Thyroid gland (tissue), 4 donors: ENCODE results near the gene SRRM5. TPM values are rescaled to one million over a fixed set of nuclear protein-coding genes. Genes with fewer than 3 reads are reported as not detected.

Source experiments
- DNase-seq, 2 donors: peaks; one replicate each; pipeline ENCODE4 v3.0.0-alpha.2; 2019
- H3K27ac ChIP-seq, 3 donors: fragments of 200-600 bp; sonication (generic); 1 replicate in 2 of 3; 2 replicates in 1 of 3; pipeline ENCODE4 v1.5.1; 2016 to 2019; ENCODE audit warnings: mild to moderate bottlenecking in 1 of 3, moderate library complexity in 1 of 3
- H3K27me3 ChIP-seq: fragments of 200-600 bp; sonication (generic); one replicate; pipeline ENCODE4 v1.5.1; 2019
- H3K36me3 ChIP-seq, 2 donors: fragments of 200-600 bp; sonication (generic); one replicate each; pipeline ENCODE4 v1.5.1; 2016 to 2019
- H3K4me1 ChIP-seq, 2 donors: fragments of 200-600 bp; sonication (generic); one replicate each; pipeline ENCODE4 v1.5.1; 2017 to 2019
- H3K4me3 ChIP-seq, 3 donors: fragments of 200-600 bp; sonication (generic); replicated peaks in 1 of 3; 1 replicate in 2 of 3; 2 replicates in 1 of 3; pipeline ENCODE4 v1.5.1; 2016; ENCODE audit warnings: mild to moderate bottlenecking in 1 of 3
- H3K9me3 ChIP-seq: fragments of 200-600 bp; sonication (generic); one replicate; pipeline ENCODE4 v1.5.1; 2017
- CTCF ChIP-seq, 6 experiments: fragments of 200-600 bp in 3 of 6; fragments of 450-650 bp in 3 of 6; sonication (generic) in 3 of 6; IDR thresholded peaks; one replicate each; pipeline ENCODE4 v1.5.1; 2016 to 2019; ENCODE audit warnings: antibody characterized with exemption in 6 of 6, mild to moderate bottlenecking in 2 of 6, inconsistent platforms in 1 of 6, moderate library complexity in 1 of 6
- POLR2A ChIP-seq, 2 donors: fragments of 450-650 bp; IDR thresholded peaks; one replicate each; pipeline ENCODE4 v1.6.1; 2017; ENCODE audit warnings: antibody characterized with exemption in 2 of 2, mild to moderate bottlenecking in 2 of 2, moderate library complexity in 1 of 2
- WGBS, 2 donors: methylation state at CpG; one replicate each; pipeline ENCODE4 v1.1.5; 2017; 5-methylcytosine and 5-hydroxymethylcytosine counted together
- intact Hi-C: fragments of 100-400 bp; cut with DNase I; formaldehyde crosslinking; loops from one replicate; pipeline ENCODE4 v1.15.1; 2023
- total RNA-seq, 4 donors: library from RNA; depleted of rRNA; stranded (reverse); fragments of >200 nt; gene quantifications; one replicate each; pipeline ENCODE4 v1.2.3, GENCODE V29; 2016

Gene SRRM5
- total RNA-seq, 4 donors from 2014 or later: 0.27 to 1.5 (median 0.59) TPM; not detected in 1

DNA sequence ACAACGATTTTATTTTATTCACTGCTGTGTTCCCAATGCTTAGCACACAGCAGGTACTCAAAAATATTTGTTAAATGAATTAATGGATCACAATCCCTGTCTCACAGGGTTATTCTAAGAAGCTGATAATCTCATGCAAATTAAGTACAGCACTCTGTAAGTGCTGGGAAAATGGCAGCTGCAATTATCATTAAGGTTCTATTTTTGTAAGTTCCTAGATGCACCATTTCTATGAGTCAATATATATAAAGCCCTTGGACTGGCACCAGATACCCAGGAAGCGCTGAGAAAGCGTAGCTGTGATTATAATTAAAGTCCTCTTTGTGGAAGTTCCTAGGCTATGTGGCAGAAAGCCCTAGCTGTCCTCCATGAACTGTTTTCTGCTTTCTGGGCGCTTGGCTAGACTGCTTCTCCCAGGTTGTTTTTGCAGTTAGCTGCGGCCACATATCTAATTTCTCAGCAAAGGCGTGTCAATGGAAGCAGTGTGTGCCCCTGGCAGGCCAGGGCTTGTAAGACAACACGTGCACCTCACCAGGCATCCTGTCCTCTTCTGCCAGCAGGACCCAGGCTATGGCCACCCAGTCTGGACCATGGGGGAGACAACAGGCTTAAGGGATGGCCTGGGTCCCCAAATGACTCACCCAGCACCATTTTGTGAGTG, 5.2 kb upstream of the SRRM5 start:
- no peaks in the 10 kb centered on the region for H3K4me1 ChIP-seq
- intact Hi-C loops: no loop called here
- H3K9me3 ChIP-seq: no peaks in the 10 kb centered on the region
- no peak overlapping the region for H3K4me3 ChIP-seq
- H3K27me3 ChIP-seq: no peaks in the 10 kb centered on the region
- peaks cover 0 to 6% of the 10 kb centered on the region in 2 donors for H3K36me3 ChIP-seq
- no peak overlapping the region for H3K27ac ChIP-seq
- 93% methylated on average over 7 of the region's 7 CpGs for WGBS, 2 donors
- DNase-seq: no peak
- no peak for TF ChIP-seq CTCF (IDR thresholded peaks at IDR 0.05)

GRCh38 chr19:43607238-43608205, 4.4 kb upstream of the SRRM5 start:
- H3K27me3 ChIP-seq: no peaks in the 10 kb centered on the region
- no peaks in the 10 kb centered on the region for H3K4me1 ChIP-seq
- intact Hi-C loops: no loop called here
- no peaks in the 10 kb centered on the region for H3K9me3 ChIP-seq
- no peak overlapping the region for H3K4me3 ChIP-seq
- no peak overlapping the region for H3K27ac ChIP-seq
- 86 to 92% methylated on average over 22 to 28 of the region's 28 CpGs for WGBS, 2 donors
- TF ChIP-seq CTCF (IDR thresholded peaks at IDR 0.05) (no peak), POLR2A (IDR thresholded peaks at IDR 0.05) (no peak)
- peaks cover 0 to 6% of the 10 kb centered on the region in 2 donors for H3K36me3 ChIP-seq
- DNase-seq: no peak

- H3K4me1 ChIP-seq: no peaks in the 10 kb centered on the region
- no peak for TF ChIP-seq CTCF (IDR thresholded peaks at IDR 0.05)
- no peak for TF ChIP-seq POLR2A (IDR thresholded peaks at IDR 0.05)
- WGBS, 2 donors: 86 to 87% methylated on average over 7 of the region's 7 CpGs
- no peak overlapping the region for H3K4me3 ChIP-seq
- DNase-seq: no peak
- no peaks in the 10 kb centered on the region for H3K27me3 ChIP-seq
- peaks cover 5 to 14% of the 10 kb centered on the region in 2 donors for H3K36me3 ChIP-seq
- no peaks in the 10 kb centered on the region for H3K9me3 ChIP-seq
- intact Hi-C loops: no loop called here
- no peak overlapping the region for H3K27ac ChIP-seq
Observed at GRCh38 chr19:43609872-43610271, 2.0 kb upstream of the SRRM5 start.

DNA sequence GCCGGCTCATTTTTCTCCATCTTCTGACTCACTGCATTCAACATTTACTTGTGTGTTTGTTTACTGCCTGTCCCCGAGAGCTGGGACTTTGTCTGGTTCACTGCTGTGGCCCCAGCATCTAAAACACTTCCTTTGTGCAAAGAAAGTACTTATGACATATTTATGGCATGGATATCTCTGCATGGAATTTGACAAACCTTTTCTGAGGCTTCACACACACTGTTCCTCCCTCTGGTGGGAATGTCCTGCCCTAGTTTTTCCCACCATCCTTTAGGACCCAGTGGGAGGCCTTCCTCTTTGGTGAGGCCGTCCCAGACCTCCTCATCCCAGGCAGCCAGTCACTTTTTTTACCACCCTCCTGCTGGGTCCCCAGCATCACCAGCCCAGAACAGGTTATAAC, 1.4 kb upstream of the SRRM5 start:
- H3K27me3 ChIP-seq: no peaks in the 10 kb centered on the region
- H3K27ac ChIP-seq: no peak overlapping the region
- H3K36me3 ChIP-seq: peaks cover 5 to 14% of the 10 kb centered on the region in 2 donors
- DNase-seq: no peak
- WGBS, 2 donors: 62 to 86% methylated on average over 3 of the region's 3 CpGs
- intact Hi-C loops: no loop called here
- TF ChIP-seq CTCF (IDR thresholded peaks at IDR 0.05): no peak
- peaks cover 0 to 1% of the 10 kb centered on the region in 2 donors for H3K4me1 ChIP-seq
- no peaks in the 10 kb centered on the region for H3K9me3 ChIP-seq
- H3K4me3 ChIP-seq: no peak overlapping the region

GRCh38 chr19:43612374-43612773, 486 bp downstream of the SRRM5 start:
- TF ChIP-seq CTCF (IDR thresholded peaks at IDR 0.05) (no peak), POLR2A (IDR thresholded peaks at IDR 0.05) (no peak)
- intact Hi-C loops: no loop called here
- Histone ChIP-seq H3K27ac (no peak overlapping the region), H3K27me3 (no peaks in the 10 kb centered on the region), H3K36me3 (peaks cover 5 to 14% of the 10 kb centered on the region in 2 donors), H3K4me3 (no peak overlapping the region), H3K9me3 (no peaks in the 10 kb centered on the region), H3K4me1 (peaks cover 0 to 4% of the 10 kb centered on the region in 2 donors)
- DNase-seq: no peak
- WGBS, 2 donors: 95 to 96% methylated on average over 12 of the region's 12 CpGs
